Fibroblast of skin of abdomen (primary cell): ENCODE results near the gene RARRES1.
A peak's percentile ranks its signal among the peaks of the same experiment; 100 is the strongest.
"Not testable (repeated sequence)": the region's sequence is repeated elsewhere in the genome, so short reads cannot be mapped to it uniquely, and the experiment has no call there.

ENCODE experiments used
- DNase-seq: peaks from one replicate; pipeline ENCODE4 v3.0.0-alpha.2; 2013

Gene RARRES1

GRCh38 chr3:158733656-158734055 lies 1.4 kb upstream of the RARRES1 start:
- no peak for DNase-seq

- DNase-seq: no peak
These were observed 571 bp upstream of the RARRES1 start for GRCh38 chr3:158732856-158733200.

- no peak for DNase-seq
These were observed 771 bp downstream of the RARRES1 start for GRCh38 chr3:158731486-158731885.

- no peak for DNase-seq
These were observed 3.4 kb downstream of the RARRES1 start for GRCh38 chr3:158728851-158729250.

GRCh38 chr3:158728061-158728377 lies 4.2 kb downstream of the RARRES1 start:
- DNase-seq: no peak

GRCh38 chr3:158727206-158728060 lies 4.8 kb downstream of the RARRES1 start:
- peak; percentile 69 for DNase-seq

GRCh38 chr3:158725348-158726011 lies 6.8 kb downstream of the RARRES1 start:
- DNase-seq: peak; percentile 98

GRCh38 chr3:158723991-158724390 lies 8.3 kb downstream of the RARRES1 start:
- DNase-seq: no peak

GRCh38 chr3:158722108-158722507 lies 10.1 kb downstream of the RARRES1 start:
- DNase-seq: no peak

- peak; percentile 88 for DNase-seq
These were observed 13.6 kb downstream of the RARRES1 start for GRCh38 chr3:158718490-158719170.

GRCh38 chr3:158717576-158717975 lies 14.7 kb downstream of the RARRES1 start:
- no peak for DNase-seq

- DNase-seq: peak; percentile 35
These were observed 19.2 kb downstream of the RARRES1 start for GRCh38 chr3:158713094-158713499.

- DNase-seq: no peak
These were observed 19.8 kb downstream of the RARRES1 start for GRCh38 chr3:158712443-158712842.

GRCh38 chr3:158711886-158712285 lies 20.4 kb downstream of the RARRES1 start:
- DNase-seq: peak; percentile 94

GRCh38 chr3:158710601-158711000 lies 21.7 kb downstream of the RARRES1 start:
- peak; percentile 12 for DNase-seq

GRCh38 chr3:158709666-158710083 lies 22.6 kb downstream of the RARRES1 start:
- peak; percentile 99 for DNase-seq

- DNase-seq: peak; percentile 3
These were observed 28.7 kb downstream of the RARRES1 start for GRCh38 chr3:158703566-158703965.

- peak; percentile 78 for DNase-seq
These were observed 29.3 kb downstream of the RARRES1 start for GRCh38 chr3:158702815-158703481.

- peak; percentile 33 for DNase-seq
These were observed 30.7 kb downstream of the RARRES1 start for GRCh38 chr3:158701420-158702065.

- DNase-seq: no peak
These were observed 31.7 kb downstream of the RARRES1 start for GRCh38 chr3:158700559-158700958.

GRCh38 chr3:158696618-158697017 lies 35.6 kb downstream of the RARRES1 start:
- DNase-seq: peak; percentile 58

- not testable (repeated sequence) for DNase-seq
These were observed 38.3 kb downstream of the RARRES1 start for GRCh38 chr3:158693866-158694456.
